NB4 (cell line): ENCODE measurements around the gene PGF.

Experiments
- DNase-seq: peaks from one replicate; pipeline ENCODE4 v3.0.0; 2010; ENCODE audit warnings: low read depth
- H3K4me3 ChIP-seq: one replicate; pipeline ENCODE4 v1.5.1; 2011; ENCODE audit warnings: mild to moderate bottlenecking, low read depth, low read length, moderate library complexity
- CTCF ChIP-seq: IDR thresholded peaks from one replicate; pipeline ENCODE4 v1.5.1; 2012; ENCODE audit warnings: low read depth, low read length
- MAX ChIP-seq: IDR thresholded peaks from 2 replicates; pipeline ENCODE4 v1.6.1; 2011; ENCODE audit warnings: low read depth, low read length
- MYC ChIP-seq: IDR thresholded peaks from 2 replicates; pipeline ENCODE4 v1.6.1; 2011; ENCODE audit warnings: low read depth, low read length
- POLR2A ChIP-seq: IDR thresholded peaks from 2 replicates; pipeline ENCODE4 v1.6.1; 2011; ENCODE audit warnings: mild to moderate bottlenecking; ENCODE audit not compliant: insufficient read length; ENCODE audit errors: extremely low read depth

Gene PGF

GRCh38 chr14:74897642-74898041, 57.8 kb downstream of the PGF start:
- TF ChIP-seq POLR2A = no peak
- TF ChIP-seq MAX = no peak
- no peak for TF ChIP-seq CTCF
- TF ChIP-seq MYC = no peak

GRCh38 chr14:74896400-74896799, 59.0 kb downstream of the PGF start:
- no peak for DNase-seq
- TF ChIP-seq MAX (no peak), MYC (no peak), CTCF (no peak), POLR2A (no peak)
- no peak overlapping the region for H3K4me3 ChIP-seq

More at GRCh38 chr14:74897642-74898041, 57.8 kb downstream of the PGF start:
- no peak for DNase-seq
- no peak overlapping the region for H3K4me3 ChIP-seq

GRCh38 chr14:74893614-74894091, 61.7 kb downstream of the PGF start:
- DNase-seq = no peak
- TF ChIP-seq MYC (no peak), CTCF (no peak), MAX (no peak), POLR2A (no peak)
- no peak overlapping the region for H3K4me3 ChIP-seq

- no peak for DNase-seq
- no peak overlapping the region for H3K4me3 ChIP-seq
- TF ChIP-seq CTCF = no peak
- no peak for TF ChIP-seq POLR2A
- no peak for TF ChIP-seq MYC
- no peak for TF ChIP-seq MAX
These were observed 62.7 kb downstream of the PGF start for GRCh38 chr14:74892745-74893144.

- TF ChIP-seq MYC = no peak
- no peak for TF ChIP-seq CTCF
- no peak for TF ChIP-seq MAX
- TF ChIP-seq POLR2A = no peak
- DNase-seq = no peak
- H3K4me3 ChIP-seq = no peak overlapping the region
These were observed 63.5 kb downstream of the PGF start for GRCh38 chr14:74891870-74892269.
